IPS-18a (cell line): ENCODE data around the gene MAP3K9.
A peak's percentile ranks its signal among the peaks of the same experiment; 100 is the strongest.
"Not testable (repeated sequence)": the region's sequence is repeated elsewhere in the genome, so short reads cannot be mapped to it uniquely, and the experiment has no call there.

Experiments used
- H3K27ac ChIP-seq: one replicate; pipeline ENCODE4 v1.5.1; 2013; ENCODE audit warnings: low read length
- H3K27me3 ChIP-seq: one replicate; pipeline ENCODE4 v1.6.1; 2013; ENCODE audit warnings: mild to moderate bottlenecking, low read length; ENCODE audit not compliant: control insufficient read depth, insufficient read depth
- H3K36me3 ChIP-seq: one replicate; pipeline ENCODE4 v1.6.1; 2013; ENCODE audit warnings: low read depth, low read length; ENCODE audit not compliant: control insufficient read depth
- H3K4me1 ChIP-seq: one replicate; pipeline ENCODE4 v1.6.1; 2013; ENCODE audit warnings: low read depth, low read length; ENCODE audit not compliant: control insufficient read depth
- H3K4me3 ChIP-seq: one replicate; pipeline ENCODE4 v1.5.1; 2013; ENCODE audit warnings: low read length
- H3K9ac ChIP-seq: one replicate; pipeline ENCODE4 v1.6.1; 2013; ENCODE audit warnings: mild to moderate bottlenecking, low read length, moderate library complexity
- H3K9me3 ChIP-seq: one replicate; pipeline ENCODE4 v1.6.1; 2013; ENCODE audit warnings: low read depth, low read length; ENCODE audit not compliant: control insufficient read depth

Gene MAP3K9

DNA sequence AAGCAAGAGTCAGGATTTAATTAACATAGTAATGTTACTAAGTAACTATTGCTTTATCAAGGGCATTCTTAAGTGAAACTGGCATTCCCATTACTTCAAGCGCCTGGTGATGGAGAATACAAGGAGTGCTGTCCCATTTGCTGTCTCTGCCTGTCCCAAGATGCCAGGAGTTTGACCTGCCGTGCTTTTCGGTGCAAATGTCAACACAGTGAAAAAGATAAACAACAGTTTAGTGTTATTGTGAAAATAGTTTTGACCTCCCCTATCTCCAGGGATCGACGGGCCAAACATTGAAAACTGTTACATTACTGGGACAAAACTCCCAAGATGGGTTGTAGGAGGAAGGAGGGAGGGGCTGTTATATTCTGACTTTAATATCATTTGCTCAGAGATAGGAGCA lies 92.8 kb downstream of the MAP3K9 start:
- no peaks in the 10 kb centered on the region for H3K9me3 ChIP-seq
- H3K36me3 ChIP-seq, result no peaks in the 10 kb centered on the region
- H3K9ac ChIP-seq, result no peak overlapping the region
- H3K27ac ChIP-seq, result no peak overlapping the region
- peaks cover 15% of the 10 kb centered on the region for H3K4me1 ChIP-seq
- no peaks in the 10 kb centered on the region for H3K27me3 ChIP-seq
- no peak overlapping the region for H3K4me3 ChIP-seq

- Histone ChIP-seq H3K27ac (no peak overlapping the region), H3K9me3 (no peaks in the 10 kb centered on the region), H3K9ac (no peak overlapping the region), H3K4me3 (no peak overlapping the region), H3K36me3 (no peaks in the 10 kb centered on the region), H3K4me1 (peaks cover 27% of the 10 kb centered on the region), H3K27me3 (no peaks in the 10 kb centered on the region)
Measured at GRCh38 chr14:70714055-70714550, 95.2 kb downstream of the MAP3K9 start.

- no peaks in the 10 kb centered on the region for H3K27me3 ChIP-seq
- H3K4me1 ChIP-seq, result peaks cover 33% of the 10 kb centered on the region
- H3K27ac ChIP-seq, result peak overlapping the region; percentile 9
- no peaks in the 10 kb centered on the region for H3K36me3 ChIP-seq
- H3K9me3 ChIP-seq, result no peaks in the 10 kb centered on the region
- no peak overlapping the region for H3K4me3 ChIP-seq
- no peak overlapping the region for H3K9ac ChIP-seq
Measured at GRCh38 chr14:70713511-70713916, 95.8 kb downstream of the MAP3K9 start.

DNA sequence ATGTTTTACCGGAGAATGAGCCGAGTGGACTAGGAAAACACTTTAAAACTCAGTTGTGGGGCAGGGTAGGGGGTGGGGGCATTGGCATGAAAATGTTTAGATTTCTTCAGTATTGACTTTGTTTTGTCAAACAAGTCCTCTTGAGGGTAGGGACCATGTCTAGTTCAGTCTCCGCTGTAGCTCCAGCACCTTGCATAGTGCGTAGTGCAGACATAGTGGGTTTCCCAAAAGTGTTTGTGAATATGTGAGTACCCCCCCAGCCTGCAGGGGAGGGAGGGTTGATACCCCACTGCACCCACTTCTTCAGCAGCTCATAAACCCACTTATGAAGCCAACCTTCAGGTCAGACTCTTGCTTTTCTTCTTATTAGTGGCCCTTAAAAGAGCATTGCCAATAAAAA lies 96.2 kb downstream of the MAP3K9 start:
- no peaks in the 10 kb centered on the region for H3K9me3 ChIP-seq
- no peak overlapping the region for H3K4me3 ChIP-seq
- no peaks in the 10 kb centered on the region for H3K36me3 ChIP-seq
- H3K27me3 ChIP-seq, result no peaks in the 10 kb centered on the region
- no peak overlapping the region for H3K27ac ChIP-seq
- H3K4me1 ChIP-seq, result peaks cover 37% of the 10 kb centered on the region
- H3K9ac ChIP-seq, result no peak overlapping the region

GRCh38 chr14:70711451-70711850 lies 97.9 kb downstream of the MAP3K9 start:
- Histone ChIP-seq H3K9ac (no peak overlapping the region), H3K4me1 (peaks cover 50% of the 10 kb centered on the region), H3K9me3 (no peaks in the 10 kb centered on the region), H3K27me3 (no peaks in the 10 kb centered on the region), H3K4me3 (no peak overlapping the region), H3K36me3 (no peaks in the 10 kb centered on the region), H3K27ac (no peak overlapping the region)

- Histone ChIP-seq H3K4me1 (peaks cover 58% of the 10 kb centered on the region), H3K27ac (no peak overlapping the region), H3K27me3 (no peaks in the 10 kb centered on the region), H3K9ac (no peak overlapping the region), H3K36me3 (no peaks in the 10 kb centered on the region), H3K9me3 (no peaks in the 10 kb centered on the region), H3K4me3 (no peak overlapping the region)
Measured at GRCh38 chr14:70709726-70710382, 99.5 kb downstream of the MAP3K9 start.

DNA sequence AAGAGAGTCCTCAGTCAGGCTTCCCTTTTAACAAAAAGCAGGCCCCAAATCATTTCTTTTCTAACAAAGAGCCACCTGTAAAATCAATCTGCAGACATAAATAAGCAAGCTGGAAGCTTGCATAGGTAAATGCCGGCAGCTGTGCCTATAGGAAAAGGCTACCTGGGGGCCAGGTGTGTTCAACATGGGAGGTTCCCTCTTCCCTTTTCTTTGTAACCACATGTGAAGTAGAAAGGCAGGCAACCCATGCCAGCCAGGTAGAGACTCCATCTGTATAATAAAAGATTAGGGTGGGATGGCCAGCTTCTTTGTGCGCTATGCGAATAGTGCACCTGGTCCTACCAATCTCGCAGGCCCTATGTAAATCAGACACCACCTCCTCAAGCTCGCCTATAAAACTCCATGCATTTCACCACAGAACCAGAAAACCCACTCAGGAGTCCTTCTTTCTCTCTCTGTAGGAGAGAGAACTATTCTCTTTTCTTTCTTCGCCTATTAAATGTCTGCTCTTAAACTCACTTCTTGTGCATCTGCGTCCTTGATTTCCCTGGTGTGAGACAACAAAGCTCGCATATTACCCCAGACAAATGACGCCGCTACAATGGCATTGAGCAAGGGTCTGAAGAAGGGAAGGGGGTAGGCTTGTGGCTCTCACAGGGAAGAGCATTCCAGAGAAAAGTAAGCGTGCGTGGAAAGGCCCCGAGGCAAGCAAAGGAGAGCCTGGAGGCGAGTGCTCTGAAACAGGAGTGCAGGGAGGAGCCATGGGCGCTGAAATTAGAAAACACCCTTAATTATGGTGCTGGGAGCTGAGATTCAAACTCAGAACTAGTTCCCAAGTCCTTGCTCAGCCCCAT lies 100.4 kb downstream of the MAP3K9 start:
- Histone ChIP-seq H3K9ac (peak overlapping the region; percentile 44), H3K9me3 (no peaks in the 10 kb centered on the region), H3K27ac (peak overlapping the region; percentile 52), H3K36me3 (no peaks in the 10 kb centered on the region), H3K4me3 (peak overlapping the region; percentile 17), H3K27me3 (no peaks in the 10 kb centered on the region), H3K4me1 (peaks cover 58% of the 10 kb centered on the region)

DNA sequence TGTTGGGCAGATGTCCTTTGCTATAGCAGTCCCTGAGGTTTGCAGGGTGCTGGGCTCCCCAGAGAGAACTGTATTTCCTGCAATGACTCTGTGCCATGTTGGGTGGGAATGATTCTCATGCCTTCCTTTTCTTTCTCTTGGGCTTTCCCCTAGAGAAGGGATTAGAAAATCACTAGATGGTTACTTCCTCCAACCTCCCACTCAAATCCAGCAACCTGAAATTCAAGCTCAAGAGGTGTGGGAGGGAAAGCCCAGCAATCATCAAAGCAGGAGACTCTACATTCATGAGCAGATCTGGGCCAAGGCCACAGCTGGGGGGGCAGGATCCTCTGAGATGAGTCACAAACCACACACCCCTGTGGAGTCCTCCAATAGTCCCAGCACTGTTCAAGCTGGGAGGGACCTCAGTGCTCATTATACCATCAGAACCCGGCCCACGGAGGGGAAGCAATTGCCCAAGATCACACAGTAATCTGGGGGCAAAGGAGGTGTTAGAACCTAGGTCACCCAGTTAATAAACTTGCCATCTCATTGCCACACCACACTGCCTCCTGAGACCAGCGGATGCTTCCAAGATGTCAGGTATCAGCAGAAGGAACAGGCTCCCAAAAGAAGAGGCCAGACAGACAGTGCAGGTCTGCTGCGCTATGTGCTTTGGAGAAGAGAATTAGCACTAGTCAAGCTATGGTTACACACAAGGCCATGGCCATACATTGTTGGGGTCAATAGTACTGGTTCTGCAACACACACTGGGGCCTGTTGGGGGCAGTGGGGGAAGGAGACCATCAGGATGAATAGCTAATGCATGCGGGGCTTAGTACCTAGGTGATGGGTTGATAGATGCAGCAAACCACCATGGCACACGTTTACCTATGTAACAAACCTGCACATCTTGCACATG lies 101.9 kb downstream of the MAP3K9 start:
- Histone ChIP-seq H3K9ac (no peak overlapping the region), H3K27me3 (no peaks in the 10 kb centered on the region), H3K4me3 (no peak overlapping the region), H3K9me3 (no peaks in the 10 kb centered on the region), H3K4me1 (peaks cover 43% of the 10 kb centered on the region), H3K36me3 (no peaks in the 10 kb centered on the region), H3K27ac (no peak overlapping the region)

- Histone ChIP-seq H3K9ac (no peak overlapping the region), H3K27ac (no peak overlapping the region), H3K36me3 (no peaks in the 10 kb centered on the region)
Measured at GRCh38 chr14:70706177-70706576, 103.1 kb downstream of the MAP3K9 start.

GRCh38 chr14:70704960-70705359 lies 104.4 kb downstream of the MAP3K9 start:
- H3K9ac ChIP-seq, result no peak overlapping the region
- H3K4me3 ChIP-seq, result no peak overlapping the region
- no peaks in the 10 kb centered on the region for H3K9me3 ChIP-seq

More at GRCh38 chr14:70706177-70706576, 103.1 kb downstream of the MAP3K9 start:
- Histone ChIP-seq H3K4me3 (no peak overlapping the region), H3K9me3 (no peaks in the 10 kb centered on the region), H3K4me1 (peaks cover 43% of the 10 kb centered on the region), H3K27me3 (no peaks in the 10 kb centered on the region)

GRCh38 chr14:70703621-70704168 lies 105.6 kb downstream of the MAP3K9 start:
- H3K4me1 ChIP-seq, result peaks cover 27% of the 10 kb centered on the region
- not testable (repeated sequence) for H3K27me3 ChIP-seq, H3K36me3 ChIP-seq, H3K27ac ChIP-seq, H3K4me3 ChIP-seq, H3K9me3 ChIP-seq, H3K9ac ChIP-seq

More at GRCh38 chr14:70704960-70705359, 104.4 kb downstream of the MAP3K9 start:
- Histone ChIP-seq H3K27me3 (no peaks in the 10 kb centered on the region), H3K27ac (no peak overlapping the region), H3K36me3 (no peaks in the 10 kb centered on the region), H3K4me1 (peaks cover 39% of the 10 kb centered on the region)
